HG03342 (cell line): ENCODE measurements around the gene ACVR2A.
A peak's percentile ranks its signal among the peaks of the same experiment; 100 is the strongest.

Source experiments
- ATAC-seq: cut with Tn5 transposase; IDR thresholded peaks from one replicate; pipeline ENCODE4 v1.9.1; 2021; ENCODE audit warnings: mild to moderate bottlenecking, moderate library complexity; ENCODE audit not compliant: unreplicated experiment

Gene ACVR2A

DNA sequence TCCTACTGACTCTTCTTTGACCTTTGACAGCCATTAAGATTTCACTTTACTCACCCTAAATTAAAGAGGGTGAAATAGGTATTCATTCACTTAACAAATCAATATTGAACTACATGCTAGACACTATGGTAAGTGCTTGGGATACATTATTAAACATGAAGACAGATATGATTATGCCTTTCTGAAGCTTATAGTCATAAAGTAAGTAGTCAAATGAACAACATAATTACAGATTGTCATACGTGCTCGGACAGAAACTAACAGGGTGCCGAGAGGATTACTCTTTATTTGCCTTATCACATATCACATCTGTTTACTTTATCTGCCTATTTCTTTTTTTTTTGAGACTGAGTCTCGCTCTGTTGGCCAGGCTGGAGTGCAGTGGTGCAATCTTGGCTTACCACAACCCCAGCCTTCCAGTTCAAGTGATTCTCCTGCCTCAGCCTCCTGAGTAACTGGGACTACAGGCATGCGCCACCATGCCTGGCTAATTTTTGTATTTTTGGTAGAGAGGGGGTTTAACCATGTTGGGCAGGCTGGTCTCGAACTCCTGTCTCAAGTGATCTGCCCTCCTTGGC is 9.8 kb downstream of the ACVR2A start:
- no peak for ATAC-seq

DNA sequence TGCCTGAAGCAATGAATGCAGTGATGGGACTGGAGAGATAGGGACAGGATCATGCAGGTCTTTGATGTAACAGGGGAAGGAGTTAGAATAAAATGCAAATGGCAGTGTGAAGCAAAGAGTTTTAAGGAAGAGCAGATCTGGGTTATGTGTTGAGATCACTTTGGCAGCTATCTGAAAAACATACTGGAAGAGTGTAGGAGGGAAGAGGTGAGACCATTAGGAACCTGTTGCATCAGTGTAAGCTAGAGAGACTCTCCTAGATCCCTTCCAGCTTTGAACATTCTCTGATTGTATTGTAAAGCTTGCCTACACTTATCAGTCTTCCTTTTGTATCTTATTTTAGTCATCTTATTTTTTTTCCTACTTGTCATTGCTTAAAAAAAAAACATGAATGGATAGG is 10.5 kb downstream of the ACVR2A start:
- no peak for ATAC-seq

DNA sequence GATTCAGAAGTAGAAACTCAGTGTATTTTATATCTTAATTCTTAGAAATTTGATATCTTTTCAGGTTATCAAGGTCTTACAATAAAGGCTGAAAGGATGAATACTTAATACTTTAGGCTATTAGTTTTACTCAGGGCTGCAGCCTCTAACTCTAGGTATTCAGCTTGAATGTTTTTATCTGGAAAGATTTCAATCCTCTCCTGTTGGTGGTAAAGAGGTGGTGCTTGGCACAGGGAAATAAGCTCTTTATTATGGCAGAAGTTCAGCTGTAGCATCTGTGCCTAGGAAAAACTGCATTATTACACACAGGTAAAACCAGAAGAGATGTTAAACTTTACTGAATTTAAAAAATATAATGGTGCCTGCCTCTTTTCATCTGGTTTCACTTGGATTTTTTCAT is 11.1 kb downstream of the ACVR2A start:
- ATAC-seq = no peak

DNA sequence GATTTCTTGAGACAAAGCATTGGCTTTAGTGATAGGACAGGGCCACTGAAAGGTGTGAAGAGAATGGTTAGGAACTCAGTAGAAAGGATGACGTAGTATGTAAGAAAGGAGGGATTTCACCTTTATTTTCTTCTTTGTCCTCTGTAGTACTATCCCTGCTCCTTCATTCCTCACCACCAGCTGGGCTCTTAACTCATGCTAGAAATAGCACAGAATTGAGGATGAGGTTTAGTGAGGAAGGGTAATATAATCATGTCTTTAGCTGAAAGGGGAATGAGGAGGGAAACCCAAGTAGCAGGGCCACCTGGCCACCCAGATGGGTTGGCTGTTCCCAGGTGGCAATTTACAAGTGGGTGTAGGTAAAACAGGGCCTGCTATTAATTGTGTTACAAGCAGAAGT is 15.2 kb downstream of the ACVR2A start:
- ATAC-seq = no peak

DNA sequence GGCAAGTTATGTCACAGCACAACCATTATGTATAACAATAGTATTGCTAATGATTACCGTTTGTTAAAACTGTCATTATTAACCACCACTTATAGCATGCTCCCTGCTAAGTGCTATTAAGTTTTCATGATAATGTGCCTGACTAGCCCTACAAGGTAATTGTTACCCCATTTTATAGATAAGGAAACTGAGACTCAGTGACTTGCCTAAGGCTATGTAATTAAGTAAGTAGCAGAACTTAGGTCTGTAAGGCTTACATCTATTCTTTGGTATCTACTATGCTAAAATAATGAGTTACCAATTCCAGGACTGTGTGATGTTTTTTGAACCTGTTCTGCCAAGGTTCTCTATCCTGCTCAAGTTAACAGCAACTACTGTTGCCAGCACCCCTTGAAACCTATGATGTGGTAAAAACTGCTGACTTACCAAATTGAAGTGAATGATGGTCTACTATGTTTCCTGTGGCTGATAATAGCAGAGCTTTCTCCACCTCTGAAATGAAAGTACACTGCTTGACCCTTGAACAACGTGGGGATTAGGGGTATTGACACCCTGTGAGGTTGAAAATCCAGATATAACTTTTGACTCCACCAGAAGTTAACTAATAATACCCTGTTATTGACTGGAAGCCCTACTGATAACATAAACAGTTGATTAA is 18.2 kb downstream of the ACVR2A start:
- no peak for ATAC-seq

DNA sequence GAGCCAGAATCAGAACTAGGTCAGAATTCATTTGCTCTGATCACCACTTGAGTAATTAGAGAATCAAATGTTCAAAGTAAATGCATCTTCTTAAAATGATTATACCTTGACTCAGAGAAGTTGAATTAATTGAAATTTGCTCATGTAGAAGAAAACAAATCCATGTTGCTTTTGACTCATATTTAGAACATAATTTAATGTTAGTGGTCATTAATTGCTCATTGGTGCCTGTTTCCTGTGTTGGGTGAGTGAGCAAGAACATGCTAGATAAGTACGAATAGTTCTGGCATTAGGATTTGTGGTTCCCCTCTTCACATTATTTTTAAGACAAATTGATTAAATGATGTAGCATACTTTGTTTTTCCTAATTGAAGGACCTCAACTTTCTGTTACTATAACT is 19.0 kb downstream of the ACVR2A start:
- ATAC-seq = no peak

DNA sequence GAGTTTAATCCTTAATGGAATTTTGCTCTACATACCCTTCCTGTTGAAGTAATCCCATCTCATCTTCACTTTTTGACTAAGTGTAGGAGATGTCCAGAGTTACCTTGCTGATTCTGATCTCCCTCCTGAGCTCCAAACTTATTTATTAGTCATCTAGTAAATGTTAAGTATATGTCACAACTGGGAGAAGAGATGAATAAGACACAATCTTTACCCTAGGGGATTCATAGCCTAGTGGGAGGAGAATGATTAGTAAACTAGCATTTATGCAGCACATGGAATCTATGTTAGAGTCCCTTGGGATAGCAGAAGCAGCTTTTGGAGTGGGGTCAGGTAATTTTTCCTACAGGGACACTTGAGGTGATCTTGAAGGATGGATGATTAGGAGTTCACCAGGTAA is 20.7 kb downstream of the ACVR2A start:
- no peak for ATAC-seq

DNA sequence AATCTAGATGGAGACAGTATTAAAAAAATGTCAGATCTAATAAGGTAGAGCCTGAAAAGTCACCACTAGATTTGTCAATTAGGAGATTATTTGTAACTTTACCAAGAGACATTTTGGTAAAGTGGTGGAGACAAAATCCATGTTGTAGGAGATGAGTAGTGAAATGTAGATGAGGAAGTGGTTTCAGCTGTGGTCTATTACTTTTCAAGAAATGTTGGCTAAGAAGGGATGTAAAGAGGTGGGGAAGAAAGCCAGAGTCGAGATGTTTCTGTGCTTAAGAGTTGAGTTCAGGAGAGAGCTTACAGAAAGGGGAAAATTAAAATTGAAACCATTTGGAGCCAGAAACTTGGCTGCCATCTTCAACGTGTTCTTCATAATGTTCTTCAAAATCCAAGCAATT is 22.2 kb downstream of the ACVR2A start:
- ATAC-seq = no peak

DNA sequence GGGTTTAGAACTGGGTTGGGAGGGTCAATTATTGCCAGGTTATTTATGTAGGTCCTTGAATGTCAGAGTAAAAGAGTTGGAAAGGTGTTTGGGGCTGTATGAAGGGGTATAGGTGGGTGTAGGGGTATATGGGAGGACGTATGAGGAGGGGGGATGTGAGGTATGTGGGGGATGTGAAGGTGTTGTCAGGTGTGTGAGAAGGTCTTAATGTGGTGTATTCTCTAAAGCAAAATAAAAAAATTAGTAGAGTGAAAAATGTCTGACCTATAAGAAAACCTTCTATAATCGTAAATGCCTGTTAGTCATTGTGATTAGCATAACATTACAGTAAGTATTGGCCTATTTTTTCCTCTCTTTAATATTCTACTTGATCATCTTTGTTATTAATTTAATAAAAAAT is 25.1 kb downstream of the ACVR2A start:
- no peak for ATAC-seq

DNA sequence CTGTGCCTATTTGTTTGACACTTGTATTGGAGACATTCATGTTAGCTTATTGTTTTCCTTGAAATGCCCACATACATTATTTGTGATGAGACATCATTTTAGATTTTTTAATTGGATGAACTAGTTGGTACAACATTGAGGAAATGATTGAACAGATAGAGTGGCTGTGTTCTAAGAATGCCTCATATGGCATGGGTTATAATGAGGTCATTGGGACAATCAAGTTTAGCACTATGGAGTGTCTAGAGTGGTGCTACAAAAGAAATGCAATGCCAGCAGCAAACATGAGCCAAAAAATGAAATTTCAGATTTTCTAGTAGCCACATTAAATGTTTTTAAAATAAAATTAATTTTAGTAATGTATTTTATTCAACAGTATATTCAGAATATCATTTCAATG is 28.1 kb downstream of the ACVR2A start:
- ATAC-seq = no peak

DNA sequence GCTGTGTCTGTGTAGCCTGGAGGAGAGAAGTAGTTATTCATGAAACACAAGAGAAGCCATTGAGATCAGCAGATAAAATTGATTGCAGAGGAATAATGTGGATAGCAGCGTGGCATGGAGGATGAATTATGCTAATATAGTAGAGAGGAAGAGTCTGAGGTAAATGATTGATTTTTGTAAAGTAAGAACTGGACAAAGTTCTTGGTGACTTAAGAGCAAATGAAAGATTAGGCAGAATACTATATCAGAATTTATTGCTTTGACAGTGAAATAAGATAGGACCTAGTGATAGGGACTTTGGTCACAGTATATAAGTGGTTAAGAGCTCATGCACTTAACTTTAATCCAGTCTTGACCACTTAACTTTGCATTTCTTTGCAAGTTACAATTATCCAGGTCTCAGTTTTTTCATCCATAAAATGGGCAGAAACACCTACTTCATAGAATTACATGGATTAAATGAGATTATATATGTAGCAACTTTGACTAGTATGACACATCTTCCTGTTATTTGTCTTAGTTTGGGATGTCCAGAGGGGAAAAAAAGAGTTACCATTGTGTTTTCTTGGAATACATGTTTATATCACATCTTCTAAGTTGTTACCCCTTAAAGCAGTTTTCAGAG is 29.1 kb downstream of the ACVR2A start:
- no peak for ATAC-seq

DNA sequence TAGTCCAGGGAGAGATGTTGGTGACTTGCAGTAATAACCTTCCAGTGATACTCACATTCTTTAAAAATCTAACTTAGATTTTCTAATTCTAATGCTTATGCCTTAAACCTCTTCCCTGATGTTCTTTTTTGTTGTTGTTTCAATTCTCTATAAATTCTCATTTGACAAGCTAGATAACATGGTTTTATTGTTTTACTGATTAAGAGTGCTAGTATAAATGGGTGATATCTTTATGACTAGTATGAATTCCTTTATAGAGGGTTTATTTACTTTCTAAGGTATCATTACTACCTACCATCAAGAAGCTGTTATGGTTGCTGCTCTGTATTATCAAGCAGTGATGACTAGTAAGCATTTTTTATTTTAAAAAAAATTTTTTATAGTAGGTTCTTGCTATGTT is 35.0 kb downstream of the ACVR2A start:
- ATAC-seq = no peak

DNA sequence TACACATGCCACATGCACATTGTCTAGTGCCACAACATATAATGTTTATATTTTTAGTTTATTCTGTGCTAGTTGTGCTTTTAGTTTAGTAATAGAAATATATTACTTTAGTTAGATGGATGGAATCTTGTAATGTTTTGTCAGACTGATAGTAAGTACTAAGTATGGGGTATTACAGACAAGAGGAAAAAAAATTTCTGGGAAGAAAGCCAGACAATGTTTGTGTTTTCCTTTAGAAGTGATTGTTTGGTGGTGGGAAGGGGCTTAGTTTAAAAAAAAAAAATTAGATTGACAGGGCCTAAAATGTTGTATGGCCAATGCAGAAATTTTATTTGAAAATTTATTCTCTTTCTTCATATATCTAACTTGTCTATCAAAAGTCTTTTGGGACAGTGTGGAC is 37.8 kb downstream of the ACVR2A start:
- no peak for ATAC-seq

DNA sequence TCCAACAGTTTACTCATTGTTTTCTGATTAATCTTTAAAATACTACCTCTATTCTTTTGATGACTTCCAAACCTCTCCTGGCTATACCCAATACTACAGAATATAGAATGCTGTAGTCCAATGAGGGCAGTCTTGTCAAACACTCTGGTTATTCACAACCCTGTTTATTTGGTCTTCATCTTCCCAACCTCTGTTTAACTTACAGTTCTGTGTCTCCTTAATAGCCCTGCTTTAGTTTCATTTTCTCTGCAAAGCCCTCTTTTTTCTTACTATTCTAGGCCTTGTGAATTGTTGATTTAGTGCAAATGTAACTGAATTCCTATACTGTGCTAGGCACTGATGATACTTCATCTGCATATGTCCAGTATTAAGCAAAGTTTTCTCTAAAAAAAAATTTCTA is 40.0 kb downstream of the ACVR2A start:
- no peak for ATAC-seq

DNA sequence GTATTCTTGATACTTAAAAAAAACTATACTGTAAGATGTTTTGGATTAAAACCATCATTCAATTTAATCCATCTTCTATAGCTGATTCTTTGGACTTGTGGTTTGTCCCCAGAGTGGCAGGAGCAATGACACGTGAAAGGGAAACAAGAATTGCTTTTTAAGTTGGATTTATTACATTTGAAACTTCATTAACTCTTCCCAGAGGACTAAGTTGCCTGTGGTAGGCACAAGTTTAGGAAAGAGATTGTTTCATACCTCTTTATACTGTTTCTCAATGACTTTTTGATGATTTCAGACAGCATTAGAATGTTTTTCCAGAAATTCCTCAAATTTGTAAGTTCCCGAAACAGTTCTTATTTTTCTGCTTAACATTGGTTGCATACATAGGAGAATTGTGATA is 41.3 kb downstream of the ACVR2A start:
- no peak for ATAC-seq

DNA sequence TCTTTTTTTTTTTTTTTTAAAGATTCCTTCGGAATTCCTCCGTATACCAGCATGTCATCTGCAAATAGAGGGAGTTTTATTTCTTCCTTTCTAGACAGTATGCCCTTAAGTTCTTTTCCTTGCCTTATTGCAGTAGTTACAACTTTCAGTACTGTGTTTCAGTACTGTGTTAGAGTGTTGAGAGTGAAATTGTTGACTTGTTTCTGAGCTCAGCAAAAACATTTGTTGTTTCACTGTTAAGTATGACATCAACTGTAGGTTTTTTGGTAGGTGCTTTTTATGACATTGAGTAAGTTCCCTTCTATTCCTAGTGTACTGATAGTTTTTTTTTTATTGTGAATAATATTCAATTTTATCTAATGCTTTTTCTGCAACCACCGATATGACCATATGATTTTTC is 43.9 kb downstream of the ACVR2A start:
- ATAC-seq = peak; percentile 71

DNA sequence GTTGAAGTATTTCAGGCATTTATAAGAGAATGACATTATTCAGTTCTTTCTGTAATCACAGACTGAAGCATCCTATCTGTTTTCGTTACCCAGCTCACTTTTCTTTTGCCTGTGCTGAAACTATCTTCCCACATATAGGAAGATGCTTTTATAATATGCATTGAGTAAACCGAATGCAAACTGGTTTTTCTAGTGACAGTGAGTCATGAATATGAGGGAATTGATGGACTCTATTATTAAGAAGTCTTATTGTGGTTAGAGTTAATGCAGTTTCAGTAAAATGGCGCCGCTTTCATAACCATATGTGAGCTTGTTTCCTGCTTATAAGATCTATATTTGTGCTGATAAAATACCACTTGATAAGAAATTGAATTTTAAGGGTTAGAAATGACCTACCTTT is 59.2 kb downstream of the ACVR2A start:
- no peak for ATAC-seq

DNA sequence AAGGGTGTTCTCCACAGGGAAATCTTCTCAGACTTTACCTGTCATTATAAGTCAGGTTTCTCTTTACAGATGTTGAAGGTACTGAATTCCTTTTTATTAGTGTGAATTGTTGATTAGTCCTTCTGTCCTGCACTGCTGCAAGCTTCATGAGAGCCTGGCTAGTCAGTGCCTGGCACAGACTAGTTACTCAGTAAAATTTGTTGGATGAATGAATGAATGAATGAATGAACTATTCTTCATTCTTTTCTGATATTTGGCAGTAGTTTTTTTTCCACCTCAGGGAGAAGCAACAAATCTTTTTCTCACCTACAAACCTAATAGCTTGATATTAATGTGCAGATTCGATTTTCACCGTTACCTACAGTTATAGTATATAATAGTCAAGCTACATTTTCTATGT is 64.3 kb downstream of the ACVR2A start:
- ATAC-seq = no peak

DNA sequence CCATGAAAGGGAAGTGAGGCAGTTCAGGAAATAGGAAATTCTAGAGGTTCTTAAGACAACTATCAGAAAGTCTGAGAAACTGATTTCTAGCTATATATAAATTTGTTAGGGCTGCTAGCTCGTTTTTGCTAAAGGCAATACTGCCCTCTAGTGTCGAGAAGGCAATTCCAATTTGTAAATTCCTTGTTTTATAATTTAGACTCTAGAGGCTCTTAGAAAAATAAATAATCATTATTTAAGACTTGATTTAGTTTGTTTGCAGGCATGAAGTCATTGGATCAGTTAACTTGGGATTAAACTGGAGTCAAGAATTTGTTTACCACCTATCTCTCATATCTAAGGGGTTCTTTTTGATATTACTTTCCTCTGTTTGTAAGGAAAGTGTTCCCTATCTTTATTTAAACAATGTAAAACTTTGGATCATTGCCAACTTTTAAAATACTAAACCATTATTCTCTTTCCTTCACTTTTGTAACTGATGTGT is 66.2 kb downstream of the ACVR2A start:
- peak; percentile 47 for ATAC-seq

DNA sequence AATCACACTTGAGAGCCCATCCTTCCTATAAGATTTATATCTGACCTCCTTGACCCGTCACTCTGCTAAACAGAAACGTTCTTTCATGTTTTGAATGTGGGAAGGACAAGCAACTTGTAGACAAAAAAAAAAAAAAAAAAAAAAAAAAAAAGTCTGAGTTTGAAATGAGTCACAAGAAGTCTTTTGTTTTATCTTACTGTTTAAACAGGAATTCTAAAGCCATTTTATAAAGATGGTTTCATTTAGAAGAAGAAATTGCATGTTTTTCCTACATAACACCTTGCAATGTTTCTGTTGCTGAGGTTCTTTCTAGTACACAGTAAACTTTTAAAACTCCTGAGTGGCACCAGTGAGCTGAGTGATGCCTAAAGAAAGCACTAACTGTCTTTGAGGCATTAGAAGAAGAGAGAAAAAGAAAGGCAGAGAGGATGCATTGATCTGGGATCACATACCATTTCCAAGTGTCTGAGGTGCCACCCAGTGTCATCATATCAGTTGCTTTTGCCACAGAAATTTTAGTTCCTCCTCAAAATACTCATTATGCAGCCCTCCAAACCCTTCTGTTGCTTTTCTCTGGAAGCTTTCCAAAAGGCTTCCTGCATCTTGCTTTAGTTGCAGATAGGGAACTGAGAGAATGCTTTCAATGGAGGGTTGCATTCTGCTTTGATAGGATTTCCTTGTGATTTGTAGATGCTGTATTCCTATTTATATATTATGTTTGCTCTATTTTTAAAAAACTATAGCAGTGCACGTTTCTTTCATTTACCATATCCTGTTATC is 69.1 kb downstream of the ACVR2A start:
- ATAC-seq = no peak

DNA sequence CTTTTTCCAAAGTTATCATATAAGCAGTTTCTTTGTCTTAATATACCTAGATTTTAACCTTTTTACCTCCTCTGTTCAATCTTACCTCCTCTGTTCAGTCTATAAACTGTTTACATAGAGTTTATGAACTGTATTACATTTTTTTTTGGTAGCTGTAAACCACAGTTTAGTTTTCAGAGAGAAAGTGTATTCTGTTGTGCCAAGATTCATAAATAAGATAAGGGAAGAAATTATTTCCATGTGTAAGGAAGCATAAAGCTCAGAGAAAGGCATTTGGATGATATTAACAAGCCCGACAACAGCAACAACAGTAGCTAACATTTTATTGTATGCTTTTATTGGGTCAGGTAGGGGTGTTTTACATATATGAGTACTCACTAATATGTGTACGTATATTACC is 71.2 kb downstream of the ACVR2A start:
- ATAC-seq = no peak

DNA sequence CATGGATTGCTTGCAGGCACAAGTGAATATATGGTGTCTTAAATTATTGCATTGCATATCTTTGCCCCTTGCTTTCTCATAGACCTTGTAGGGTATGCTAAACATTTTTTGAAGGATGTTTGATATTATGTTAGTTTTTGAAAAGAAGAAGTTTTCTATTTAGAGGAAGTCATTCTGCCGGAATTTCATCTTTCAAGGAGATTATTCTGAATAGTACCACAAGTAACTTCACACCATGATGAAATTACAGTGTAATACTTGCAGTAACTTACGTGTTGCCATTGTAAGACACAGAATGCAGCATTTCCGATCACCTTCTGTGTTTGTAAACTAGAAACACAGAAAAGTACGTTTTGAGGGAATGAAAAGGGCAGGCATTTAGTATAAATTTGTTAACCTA is 71.9 kb downstream of the ACVR2A start:
- ATAC-seq = no peak
